HG02623 (cell line): ENCODE results near the gene CCIN.
"Not testable (repeated sequence)": the region's sequence is repeated elsewhere in the genome, so short reads cannot be mapped to it uniquely, and the experiment has no call there.

Experiments
- ATAC-seq: cut with Tn5 transposase; IDR thresholded peaks from one replicate; pipeline ENCODE4 v1.9.1; 2021; ENCODE audit warnings: moderate library complexity; ENCODE audit not compliant: unreplicated experiment

The CCIN gene

GRCh38 chr9:36158122-36158521 lies 11.1 kb upstream of the CCIN start:
- ATAC-seq: no peak

- ATAC-seq: no peak
Measured at GRCh38 chr9:36158917-36159316, 10.3 kb upstream of the CCIN start.

GRCh38 chr9:36159509-36159908 lies 9.7 kb upstream of the CCIN start:
- ATAC-seq: not testable (repeated sequence)

- ATAC-seq: not testable (repeated sequence)
Measured at GRCh38 chr9:36160126-36160525, 9.1 kb upstream of the CCIN start.

GRCh38 chr9:36161187-36161586 lies 8.0 kb upstream of the CCIN start:
- ATAC-seq: no peak

GRCh38 chr9:36162211-36162738 lies 6.9 kb upstream of the CCIN start:
- ATAC-seq: no peak

GRCh38 chr9:36163049-36163785 lies 6.0 kb upstream of the CCIN start:
- ATAC-seq: no peak

GRCh38 chr9:36163786-36164170 lies 5.4 kb upstream of the CCIN start:
- ATAC-seq: no peak

GRCh38 chr9:36164372-36164771 lies 4.8 kb upstream of the CCIN start:
- no peak for ATAC-seq

- ATAC-seq: no peak
Measured at GRCh38 chr9:36164989-36165388, 4.2 kb upstream of the CCIN start.

GRCh38 chr9:36165826-36166167 lies 3.4 kb upstream of the CCIN start:
- no peak for ATAC-seq

- peak; percentile 75 for ATAC-seq
Measured at GRCh38 chr9:36166168-36166927, 2.8 kb upstream of the CCIN start.

- ATAC-seq: no peak
Measured at GRCh38 chr9:36169708-36170107, 520 bp downstream of the CCIN start.

- no peak for ATAC-seq
Measured at GRCh38 chr9:36170531-36170930, 1.3 kb downstream of the CCIN start.

GRCh38 chr9:36173861-36174260 lies 4.7 kb downstream of the CCIN start:
- ATAC-seq: no peak

GRCh38 chr9:36174271-36174670 lies 5.1 kb downstream of the CCIN start:
- ATAC-seq: no peak

- ATAC-seq: no peak
Measured at GRCh38 chr9:36174731-36175130, 5.5 kb downstream of the CCIN start.

GRCh38 chr9:36175209-36175608 lies 6.0 kb downstream of the CCIN start:
- ATAC-seq: not testable (repeated sequence)

- ATAC-seq: not testable (repeated sequence)
Measured at GRCh38 chr9:36176496-36176895, 7.3 kb downstream of the CCIN start.

GRCh38 chr9:36177571-36177970 lies 8.4 kb downstream of the CCIN start:
- no peak for ATAC-seq

- not testable (repeated sequence) for ATAC-seq
Measured at GRCh38 chr9:36180243-36180642, 11.1 kb downstream of the CCIN start.

GRCh38 chr9:36187414-36187813 lies 18.2 kb downstream of the CCIN start:
- no peak for ATAC-seq
